Nephron (organoid): ENCODE data around the gene SEC24D.
"Not testable (repeated sequence)": the region's sequence is repeated elsewhere in the genome, so short reads cannot be mapped to it uniquely, and the experiment has no call there.

Experiments
- H3K27ac Mint-ChIP-seq, 3 experiments: 2 replicates each; pipeline ENCODE4 v1.8.0; 2020; ENCODE audit warnings: mixed read lengths in 3 of 3, mild to moderate bottlenecking in 2 of 3, moderate library complexity in 1 of 3
- H3K27me3 Mint-ChIP-seq: 2 replicates; pipeline ENCODE4 v1.8.0; 2021; ENCODE audit warnings: low read depth, mild to moderate bottlenecking, moderate library complexity, mixed read lengths
- H3K36me3 Mint-ChIP-seq: 2 replicates; pipeline ENCODE4 v1.8.0; 2020; ENCODE audit warnings: low read depth, mixed read lengths
- H3K4me1 Mint-ChIP-seq: 2 replicates; pipeline ENCODE4 v1.8.0; 2020; ENCODE audit warnings: mixed read lengths
- H3K4me3 Mint-ChIP-seq, 3 experiments: 2 replicates each; pipeline ENCODE4 v1.8.0; 2020; ENCODE audit warnings: mild to moderate bottlenecking in 3 of 3, mixed read lengths in 3 of 3, moderate library complexity in 2 of 3
- H3K9me3 Mint-ChIP-seq: 2 replicates; pipeline ENCODE4 v1.8.0; 2020; ENCODE audit warnings: mixed read lengths
- TF ChIP-seq, protein P1 (sequence below), 3 experiments: fragments of 200-600 bp; sonication (generic); IDR thresholded peaks; one replicate each; pipeline ENCODE4 v1.5.0; 2021; ENCODE audit warnings: antibody characterized with exemption in 3 of 3; ENCODE audit not compliant: unreplicated experiment in 3 of 3

The SEC24D gene

DNA sequence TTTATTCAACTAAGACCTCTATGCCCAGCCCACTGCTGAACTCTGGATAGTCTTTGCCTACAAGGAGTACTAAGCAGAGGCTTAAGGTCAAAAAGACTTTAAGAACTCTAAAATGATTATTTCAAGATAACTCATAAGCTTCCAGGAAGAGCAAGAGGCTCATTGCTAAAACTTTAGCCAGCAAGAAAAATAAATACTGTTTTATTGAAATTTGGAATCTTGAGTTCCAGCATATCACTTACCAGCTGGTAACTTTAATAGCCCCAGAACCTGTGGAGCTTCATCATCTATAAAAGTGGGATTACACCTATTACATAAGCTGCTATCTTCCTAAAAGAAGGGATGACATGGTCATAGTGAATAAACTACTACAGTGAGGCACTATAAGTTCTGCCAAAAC is 47.0 kb downstream of the SEC24D start:
- no peaks in the 10 kb centered on the region for H3K27me3 Mint-ChIP-seq
- peak overlapping the region in 1 of 3 experiments; percentile 45 for H3K27ac Mint-ChIP-seq
- peaks cover 47% of the 10 kb centered on the region for H3K36me3 Mint-ChIP-seq
- no peaks in the 10 kb centered on the region for H3K9me3 Mint-ChIP-seq
- H3K4me1 Mint-ChIP-seq: peaks cover 36% of the 10 kb centered on the region
- TF ChIP-seq, protein P1, sequence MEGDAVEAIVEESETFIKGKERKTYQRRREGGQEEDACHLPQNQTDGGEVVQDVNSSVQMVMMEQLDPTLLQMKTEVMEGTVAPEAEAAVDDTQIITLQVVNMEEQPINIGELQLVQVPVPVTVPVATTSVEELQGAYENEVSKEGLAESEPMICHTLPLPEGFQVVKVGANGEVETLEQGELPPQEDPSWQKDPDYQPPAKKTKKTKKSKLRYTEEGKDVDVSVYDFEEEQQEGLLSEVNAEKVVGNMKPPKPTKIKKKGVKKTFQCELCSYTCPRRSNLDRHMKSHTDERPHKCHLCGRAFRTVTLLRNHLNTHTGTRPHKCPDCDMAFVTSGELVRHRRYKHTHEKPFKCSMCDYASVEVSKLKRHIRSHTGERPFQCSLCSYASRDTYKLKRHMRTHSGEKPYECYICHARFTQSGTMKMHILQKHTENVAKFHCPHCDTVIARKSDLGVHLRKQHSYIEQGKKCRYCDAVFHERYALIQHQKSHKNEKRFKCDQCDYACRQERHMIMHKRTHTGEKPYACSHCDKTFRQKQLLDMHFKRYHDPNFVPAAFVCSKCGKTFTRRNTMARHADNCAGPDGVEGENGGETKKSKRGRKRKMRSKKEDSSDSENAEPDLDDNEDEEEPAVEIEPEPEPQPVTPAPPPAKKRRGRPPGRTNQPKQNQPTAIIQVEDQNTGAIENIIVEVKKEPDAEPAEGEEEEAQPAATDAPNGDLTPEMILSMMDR (IDR thresholded peaks at IDR 0.05; ENCODE audit: unreplicated experiment in 3 of 3): no peak
- H3K4me3 Mint-ChIP-seq: no peak overlapping the region

DNA sequence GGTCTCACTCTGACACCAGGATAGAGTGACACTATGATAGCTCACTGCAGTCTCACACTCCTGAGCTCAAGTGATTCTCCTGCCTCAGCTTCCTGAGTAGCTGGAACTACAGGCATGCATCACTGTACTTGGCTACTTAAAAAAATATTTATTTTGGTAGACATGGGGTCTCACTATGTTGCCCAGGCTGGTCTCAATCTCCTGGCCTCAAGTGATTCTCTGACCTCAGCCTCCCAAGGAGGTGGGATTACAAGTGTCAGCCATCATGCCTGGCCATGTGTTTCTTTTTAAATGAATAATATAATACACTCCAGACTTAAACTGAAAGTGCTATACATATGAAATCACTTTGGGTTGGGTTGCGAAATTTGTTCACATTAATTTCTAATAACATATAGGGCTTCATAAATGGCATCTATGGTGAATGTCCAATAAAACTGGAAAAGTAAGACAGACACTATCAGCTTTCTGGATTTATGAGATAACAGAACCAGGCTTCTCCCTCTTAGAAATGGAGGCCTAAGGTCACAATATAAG is 48.0 kb downstream of the SEC24D start:
- H3K27me3 Mint-ChIP-seq: no peaks in the 10 kb centered on the region
- peaks cover 36% of the 10 kb centered on the region for H3K4me1 Mint-ChIP-seq
- peaks cover 4% of the 10 kb centered on the region for H3K9me3 Mint-ChIP-seq
- peaks cover 49% of the 10 kb centered on the region for H3K36me3 Mint-ChIP-seq
- TF ChIP-seq, protein P1 (IDR thresholded peaks at IDR 0.05; ENCODE audit: unreplicated experiment in 3 of 3): no peak
- H3K4me3 Mint-ChIP-seq: no peak overlapping the region
- H3K27ac Mint-ChIP-seq: peak overlapping the region in 1 of 3 experiments; percentile 45

DNA sequence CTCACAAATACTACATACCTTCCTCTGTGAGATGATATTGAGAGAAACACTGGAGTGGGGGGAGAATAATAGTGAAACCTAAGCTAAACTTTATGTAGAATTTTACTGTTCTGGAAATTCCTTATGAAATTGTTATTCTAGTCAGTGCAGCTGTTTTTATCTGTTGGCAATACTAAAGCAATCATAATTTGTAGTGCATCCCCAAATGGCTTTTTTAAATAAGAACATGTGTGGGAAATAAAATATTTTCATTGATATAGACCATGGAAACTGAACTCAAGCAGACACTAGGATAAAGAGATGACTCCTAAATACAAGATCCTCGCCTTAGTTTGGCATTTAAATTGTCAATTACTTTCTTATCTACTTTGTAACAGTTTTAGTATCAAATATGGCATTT is 51.1 kb downstream of the SEC24D start:
- Mint-ChIP-seq H3K27ac (peak overlapping the region in 2 of 3 experiments; percentile 79), H3K4me1 (peaks cover 36% of the 10 kb centered on the region), H3K4me3 (no peak overlapping the region), H3K36me3 (peaks cover 54% of the 10 kb centered on the region), H3K9me3 (peaks cover 26% of the 10 kb centered on the region), H3K27me3 (no peaks in the 10 kb centered on the region)
- TF ChIP-seq, protein P1 (IDR thresholded peaks at IDR 0.05; ENCODE audit: unreplicated experiment in 3 of 3): no peak

DNA sequence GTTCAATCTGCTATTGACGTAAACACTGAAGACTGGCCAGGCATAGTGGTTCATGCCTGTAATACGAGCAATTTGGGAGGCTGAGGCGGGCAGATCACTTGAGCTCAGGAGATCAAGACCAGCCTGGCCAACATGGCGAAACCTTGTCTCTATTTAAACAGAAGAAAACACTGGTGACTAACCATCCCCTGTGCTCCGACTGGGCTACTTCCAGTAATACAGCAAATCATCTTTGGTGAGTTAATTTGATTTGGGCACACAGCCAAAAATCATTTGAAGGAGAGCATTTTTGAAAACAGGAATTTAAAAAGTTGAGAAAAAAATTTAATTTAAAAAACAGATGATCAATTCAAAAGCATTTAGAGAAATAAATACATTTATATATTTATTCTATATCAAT is 52.0 kb downstream of the SEC24D start:
- Mint-ChIP-seq H3K27me3 (no peaks in the 10 kb centered on the region), H3K36me3 (peaks cover 59% of the 10 kb centered on the region), H3K4me1 (peaks cover 36% of the 10 kb centered on the region), H3K4me3 (no peak overlapping the region), H3K27ac (no peak overlapping the region), H3K9me3 (peaks cover 34% of the 10 kb centered on the region)
- TF ChIP-seq, protein P1 (IDR thresholded peaks at IDR 0.05; ENCODE audit: unreplicated experiment in 3 of 3): no peak

DNA sequence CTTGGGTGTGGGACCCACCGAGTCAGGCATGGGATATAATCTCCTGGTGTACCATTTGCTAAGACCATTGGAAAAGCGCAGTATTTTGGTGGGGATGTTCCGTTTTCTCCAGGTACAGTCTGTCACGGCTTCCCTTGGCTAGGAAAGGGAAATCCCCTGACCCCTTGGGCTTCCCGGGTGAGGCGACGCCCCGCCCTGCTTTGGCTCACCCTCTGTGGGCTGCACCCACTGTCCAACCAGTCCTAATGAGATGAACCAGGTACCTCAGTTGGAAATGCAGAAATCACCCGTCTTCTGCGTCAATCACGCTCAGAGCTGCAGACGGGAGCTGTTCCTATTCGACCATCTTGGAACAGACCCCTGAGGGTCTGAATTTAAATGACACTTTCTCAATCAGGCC is 53.0 kb downstream of the SEC24D start:
- Mint-ChIP-seq H3K9me3 (peaks cover 36% of the 10 kb centered on the region), H3K36me3 (peaks cover 61% of the 10 kb centered on the region), H3K4me1 (peaks cover 31% of the 10 kb centered on the region)
- H3K27ac Mint-ChIP-seq, H3K4me3 Mint-ChIP-seq, H3K27me3 Mint-ChIP-seq: not testable (repeated sequence)

DNA sequence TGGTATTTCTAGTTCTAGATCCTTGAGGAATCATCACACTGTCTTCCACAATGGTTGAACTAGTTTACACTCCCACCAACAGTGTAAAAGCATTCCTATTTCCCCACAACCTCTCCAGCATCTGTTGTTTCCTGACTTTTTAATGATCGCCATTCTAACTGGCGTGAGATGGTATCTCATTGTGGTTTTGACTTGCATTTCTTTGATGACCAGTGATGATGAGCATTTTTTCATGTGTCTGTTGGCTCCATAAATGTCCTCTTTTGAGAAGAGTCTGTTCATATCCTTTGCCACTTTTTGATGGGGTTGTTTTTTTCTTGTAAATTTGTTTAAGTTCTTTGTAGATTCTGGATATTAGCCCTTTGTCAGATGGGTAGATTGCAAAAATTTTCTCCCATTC is 58.3 kb downstream of the SEC24D start:
- Mint-ChIP-seq H3K36me3 (peaks cover 38% of the 10 kb centered on the region), H3K9me3 (peaks cover 32% of the 10 kb centered on the region), H3K4me1 (peaks cover 40% of the 10 kb centered on the region)
- H3K27ac Mint-ChIP-seq, H3K27me3 Mint-ChIP-seq, H3K4me3 Mint-ChIP-seq: not testable (repeated sequence)

DNA sequence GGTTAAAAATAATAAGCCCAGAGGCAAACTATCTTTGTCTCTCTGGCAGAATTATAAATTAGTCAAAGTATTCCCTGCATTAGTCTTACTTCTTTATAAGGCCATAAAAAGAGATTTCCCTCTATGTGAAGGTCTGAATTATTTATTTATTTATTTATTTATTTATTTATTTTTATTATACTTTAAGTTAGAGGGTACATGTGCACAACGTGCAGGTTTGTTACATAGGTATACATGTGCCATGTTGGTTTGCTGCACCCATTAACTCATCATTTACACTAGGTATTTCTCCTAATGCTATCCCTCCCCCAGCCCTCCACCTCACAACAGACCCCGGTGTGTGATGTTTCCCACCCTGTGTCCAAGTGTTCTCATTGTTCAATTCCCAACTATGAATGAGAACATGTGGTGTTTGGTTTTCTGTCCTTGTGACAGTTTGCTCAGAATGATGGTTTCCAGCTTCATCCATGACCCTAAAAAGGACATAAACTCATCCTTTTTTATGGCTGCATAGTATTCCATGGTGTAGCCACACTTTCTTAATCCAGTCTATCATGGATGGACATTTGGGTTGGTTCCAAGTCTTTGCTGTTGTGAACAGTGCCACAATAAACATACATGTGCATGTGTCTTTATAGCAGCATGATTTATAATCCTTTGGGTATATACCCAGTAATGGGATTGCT is 58.8 kb downstream of the SEC24D start:
- peaks cover 33% of the 10 kb centered on the region for H3K36me3 Mint-ChIP-seq
- H3K9me3 Mint-ChIP-seq: peaks cover 29% of the 10 kb centered on the region
- H3K4me1 Mint-ChIP-seq: peaks cover 45% of the 10 kb centered on the region
- not testable (repeated sequence) for H3K4me3 Mint-ChIP-seq, H3K27me3 Mint-ChIP-seq
- peak overlapping the region; percentile 56 to 83 (median 58) for H3K27ac Mint-ChIP-seq
